Activated CD4-positive, alpha-beta T cell treated with anti-CD3 and anti-CD28 coated beads for 4 hours (primary cell): Measurements from ENCODE around the gene PSME3IP1.
"Not testable (repeated sequence)": the region's sequence is repeated elsewhere in the genome, so short reads cannot be mapped to it uniquely, and the experiment has no call there.

Experiments
- DNase-seq, 2 donors: peaks; one replicate each; pipeline ENCODE4 v3.0.0-alpha.2; 2020

The PSME3IP1 gene

GRCh38 chr16:57185945-57186871 is at the start of gene PSME3IP1, which contains the start of gene RSPRY1:
Gene PSME3IP1, minus strand, starts transcription at chr16:57186039. Its CDS starts 12,185 bp downstream, at chr16:57173854.
Gene RSPRY1, plus strand, starts transcription at chr16:57186329. Its CDS starts 18,330 bp downstream, at chr16:57204659.
- peak; percentile 97 to 99 for DNase-seq

GRCh38 chr16:57235128-57236021 is 49.5 kb upstream of the PSME3IP1 start:
- no peak for DNase-seq

GRCh38 chr16:57234707-57235092 is 48.9 kb upstream of the PSME3IP1 start:
- no peak for DNase-seq

- no peak for DNase-seq
Measured at GRCh38 chr16:57233944-57234706, 48.3 kb upstream of the PSME3IP1 start.

DNA sequence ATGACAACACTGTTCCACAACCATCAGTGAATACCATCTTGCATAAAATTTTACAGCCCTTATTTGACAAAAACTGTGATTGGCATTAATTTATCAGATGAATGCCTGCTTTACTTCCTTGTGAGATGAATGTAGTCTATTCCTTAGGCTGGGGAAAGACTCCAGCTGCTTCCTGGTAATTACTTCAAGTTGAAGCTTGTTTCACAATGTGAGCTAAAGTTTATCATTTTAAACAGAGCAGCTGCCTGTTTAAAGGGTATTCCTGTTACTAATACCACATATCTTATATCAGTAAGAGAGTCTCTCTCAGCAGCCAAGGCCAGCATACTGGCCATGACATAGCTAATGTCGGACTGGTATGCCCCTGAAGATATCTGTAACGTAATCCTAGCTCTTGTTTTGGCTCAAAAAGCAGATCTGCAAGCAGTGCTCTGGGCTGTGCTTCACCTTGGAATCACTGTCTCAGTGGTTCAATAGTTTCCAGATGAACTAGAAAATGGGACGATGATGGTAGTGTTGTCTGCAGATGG is 46.0 kb upstream of the PSME3IP1 start:
- no peak for DNase-seq

DNA sequence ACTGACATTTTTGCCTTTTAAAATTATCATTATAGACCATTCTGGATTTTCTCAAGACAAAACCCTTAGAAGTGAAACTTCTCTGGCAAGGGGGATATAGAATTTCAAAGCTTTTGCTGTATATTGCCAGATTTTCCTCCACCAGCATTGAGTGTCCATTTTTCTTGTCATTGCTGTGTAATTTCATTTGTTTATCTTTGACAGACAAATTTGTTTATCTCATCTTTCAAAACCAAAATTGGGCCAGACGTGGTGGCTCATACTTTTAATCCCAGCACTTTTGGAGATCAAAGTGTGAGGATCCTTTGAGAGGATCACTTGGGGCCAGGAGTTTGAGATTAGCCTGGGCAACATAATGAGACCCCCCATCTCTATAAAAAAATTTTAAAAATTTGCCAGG is 43.2 kb upstream of the PSME3IP1 start:
- DNase-seq = no peak

- no peak for DNase-seq
Measured at GRCh38 chr16:57226701-57227621, 41.1 kb upstream of the PSME3IP1 start.

DNA sequence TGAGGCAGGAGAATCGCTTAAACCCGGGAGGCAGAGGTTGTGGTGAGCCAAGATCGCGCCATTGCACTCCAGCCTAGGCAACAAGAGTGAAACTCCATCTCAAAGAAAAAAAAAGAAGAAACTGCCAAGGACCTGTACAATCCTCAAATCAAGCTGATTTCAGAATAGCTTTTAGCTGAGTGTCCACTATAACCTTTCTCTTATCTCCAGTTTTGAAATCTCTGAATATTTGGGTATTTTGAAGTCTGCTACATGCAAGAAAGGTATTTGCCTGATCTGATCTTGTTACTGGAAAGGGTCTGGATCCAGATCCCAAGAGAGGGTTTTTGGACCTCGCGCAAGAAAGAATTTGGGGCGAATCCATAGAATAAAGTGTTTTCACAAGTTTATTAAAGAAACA is 40.1 kb upstream of the PSME3IP1 start:
- DNase-seq = no peak

DNA sequence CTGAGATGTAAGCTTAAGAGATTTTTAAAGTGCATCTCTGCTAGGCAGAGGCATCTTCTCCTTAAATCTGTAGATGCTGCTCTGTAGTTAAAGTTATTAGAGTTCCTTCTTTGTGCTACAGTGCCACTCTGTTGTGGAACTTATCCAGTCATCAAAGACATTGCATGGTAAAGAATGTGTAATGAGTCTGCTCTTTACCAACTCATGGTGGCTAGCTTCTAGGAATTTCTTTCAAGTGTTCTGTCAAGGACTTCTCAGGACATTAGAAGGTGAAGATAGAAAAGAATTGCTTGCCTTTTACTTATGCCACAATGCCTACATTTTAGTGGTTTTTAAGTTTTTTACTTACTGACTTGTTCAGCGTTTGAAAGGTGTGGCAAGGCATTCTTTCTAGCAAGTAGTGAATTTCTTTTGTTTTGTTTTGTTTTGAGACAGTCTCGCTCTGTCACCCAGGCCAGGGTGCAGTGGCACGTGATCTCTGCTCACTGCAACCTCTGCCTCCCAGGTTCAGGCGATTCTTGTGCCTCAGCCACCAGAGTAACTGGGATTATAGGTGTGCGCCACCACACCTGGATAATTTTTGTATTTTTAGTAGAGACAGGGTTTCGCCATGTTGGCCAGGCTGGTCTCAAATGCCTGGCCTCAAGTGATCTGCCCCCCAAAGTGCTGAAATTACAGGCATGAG is 39.0 kb upstream of the PSME3IP1 start:
- DNase-seq = no peak

GRCh38 chr16:57223057-57223456 is 37.2 kb upstream of the PSME3IP1 start:
- DNase-seq = no peak

GRCh38 chr16:57216968-57217367 is 31.1 kb upstream of the PSME3IP1 start:
- DNase-seq = no peak

GRCh38 chr16:57213462-57213861 is 27.6 kb upstream of the PSME3IP1 start:
- no peak for DNase-seq

- no peak for DNase-seq
Measured at GRCh38 chr16:57209780-57210179, 23.9 kb upstream of the PSME3IP1 start.

GRCh38 chr16:57208926-57209325 is 23.1 kb upstream of the PSME3IP1 start:
- DNase-seq = no peak

GRCh38 chr16:57204675-57205074 is 18.8 kb upstream of the PSME3IP1 start:
- no peak for DNase-seq

DNA sequence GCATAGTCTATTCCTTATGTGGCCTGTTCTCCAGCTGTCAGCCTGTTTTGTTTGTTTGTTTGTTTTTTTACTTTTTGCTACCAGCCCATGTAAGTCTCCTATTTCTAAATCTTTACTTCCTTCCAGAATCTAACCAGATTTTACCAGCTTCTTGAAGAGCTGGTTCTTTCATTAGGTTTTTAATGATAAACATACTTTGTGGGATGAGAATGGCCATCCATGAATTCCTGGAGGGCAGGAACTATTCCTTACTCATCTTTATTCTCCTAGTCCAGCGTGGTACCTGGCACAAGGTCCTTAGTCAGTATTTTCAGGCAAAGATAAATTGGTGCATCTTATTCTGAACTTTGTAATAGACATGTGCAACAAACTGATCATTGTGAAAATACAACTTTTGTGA is 17.6 kb upstream of the PSME3IP1 start:
- no peak for DNase-seq

DNA sequence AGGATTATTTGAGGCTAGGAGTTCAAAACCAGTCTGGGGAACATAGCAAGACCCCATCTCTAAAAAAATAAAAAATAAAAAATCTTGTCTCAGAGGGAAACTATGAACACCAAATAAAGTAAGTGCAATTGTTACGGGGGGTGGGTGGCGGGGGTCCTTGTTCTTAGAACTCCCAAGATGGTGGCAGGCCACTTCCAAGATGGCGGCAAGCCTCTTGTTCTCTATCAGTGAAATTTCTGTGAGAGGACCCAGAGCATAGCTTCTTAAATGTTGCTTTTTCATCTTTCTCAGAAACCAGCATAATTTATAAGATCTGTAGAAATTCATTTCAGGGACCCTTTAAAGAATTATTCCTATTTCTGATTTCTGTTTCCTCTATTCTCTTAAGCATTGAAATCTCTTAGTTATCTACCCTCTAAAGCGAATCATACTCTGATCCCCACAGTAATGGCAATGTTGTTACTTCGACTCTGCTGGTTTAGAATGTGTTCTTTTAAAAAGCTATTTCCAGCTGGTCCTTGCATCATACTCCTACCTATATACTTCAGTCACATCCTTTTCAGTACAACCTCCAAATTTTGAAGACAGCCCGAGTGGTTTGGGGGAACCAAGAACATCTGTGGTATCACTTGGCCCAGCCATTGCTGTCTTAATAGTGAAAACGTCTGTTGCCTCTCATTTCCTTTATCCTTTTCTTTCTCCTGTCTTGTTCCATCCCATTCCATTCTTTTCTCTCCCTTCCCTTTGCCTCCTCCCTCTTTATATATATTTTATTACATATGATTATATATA is 16.5 kb upstream of the PSME3IP1 start:
- DNase-seq = no peak

GRCh38 chr16:57200926-57201325 is 15.1 kb upstream of the PSME3IP1 start:
- DNase-seq = not testable (repeated sequence)

GRCh38 chr16:57200321-57200720 is 14.5 kb upstream of the PSME3IP1 start:
- DNase-seq = not testable (repeated sequence)

DNA sequence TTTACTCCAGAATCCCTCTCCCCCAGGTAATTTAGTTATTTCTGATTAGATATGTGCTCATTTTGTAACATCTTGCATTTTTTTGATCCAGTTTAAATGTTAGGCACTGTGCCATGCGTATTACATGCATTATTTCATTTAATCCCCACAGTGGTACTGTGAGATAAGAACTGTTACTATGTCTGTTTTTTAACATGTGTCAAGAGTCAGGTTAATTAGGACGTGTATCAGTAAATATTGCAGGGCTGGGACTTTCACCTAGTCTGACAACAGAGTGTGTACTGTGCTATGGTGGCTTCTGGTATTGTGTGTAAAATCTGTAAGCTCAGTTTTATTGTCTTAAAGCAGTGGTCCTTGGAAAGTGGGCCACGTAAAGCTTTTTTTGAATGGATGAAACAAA is 10.9 kb upstream of the PSME3IP1 start:
- DNase-seq = no peak
